ENCODE results near the gene PBX1. TPM values are rescaled to one million over a fixed set of nuclear protein-coding genes. Genes with fewer than 3 reads are reported as not detected.
A peak's percentile ranks its signal among the peaks of the same experiment; 100 is the strongest.

Gene PBX1
- total and polyA plus RNA-seq, 4 donors, result 81.7 to 118 (median 98.2) TPM

DNA sequence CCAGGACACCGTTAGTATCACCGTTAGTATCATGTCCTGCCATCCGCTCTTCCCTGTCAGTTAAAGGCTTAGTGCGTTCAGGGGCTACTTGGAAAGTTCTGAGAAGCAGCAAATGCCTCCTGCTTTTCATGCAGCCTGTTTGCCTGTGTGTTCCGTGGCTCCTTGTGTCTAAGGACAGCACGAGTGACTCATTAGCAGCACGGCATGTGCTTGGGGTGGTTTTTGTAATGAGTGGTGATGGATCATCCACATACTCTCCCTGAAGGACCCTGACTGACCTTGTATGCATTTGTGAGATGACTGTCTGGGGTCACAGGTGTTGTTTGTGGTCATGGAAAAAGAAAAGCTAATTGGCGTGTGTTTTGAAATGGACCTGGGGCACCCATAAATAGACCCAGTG lies 221.9 kb downstream of the PBX1 start:
- Histone ChIP-seq H3K9me3 (ENCODE audit: control insufficient read depth, insufficient read depth, low read length) (no peaks in the 10 kb centered on the region), H3K27ac (ENCODE audit: low read depth, low read length) (no peak overlapping the region), H3K27me3 (ENCODE audit: control insufficient read depth, insufficient read depth, low read length) (peaks cover 3% of the 10 kb centered on the region), H3K36me3 (ENCODE audit: control insufficient read depth, insufficient read depth, low read length) (no peaks in the 10 kb centered on the region), H3K4me3 (ENCODE audit: low read depth, low read length) (no peak overlapping the region), H3K4me1 (ENCODE audit: control insufficient read depth, insufficient read depth, low read length) (peaks cover 24% of the 10 kb centered on the region)
- 80% methylated on average over 6 of the region's 8 CpGs for WGBS (ENCODE audit: insufficient coverage)
- DNase-seq (ENCODE audit: low read depth in 4 of 6, low spot score in 6 of 6), result peak in 1 of 6 donors; percentile 25

DNA sequence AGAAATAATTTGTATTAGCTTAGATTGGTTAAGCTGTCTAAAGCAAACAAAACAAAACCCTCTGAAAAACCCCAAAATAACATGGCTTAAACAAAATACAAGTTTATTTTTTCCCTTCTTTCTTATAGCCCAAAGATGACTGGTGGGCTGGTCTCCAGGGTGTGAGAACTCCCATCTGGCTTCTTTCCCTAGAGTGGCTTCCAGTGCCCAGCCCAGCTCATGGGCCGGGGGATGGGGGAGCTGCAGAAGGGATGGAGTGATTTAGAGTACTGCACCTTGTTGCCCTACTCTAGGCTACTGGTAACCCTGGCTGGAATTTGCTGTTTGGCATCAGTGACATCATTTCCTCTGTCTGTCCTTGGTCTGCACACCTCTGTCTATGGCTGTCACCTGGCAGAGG lies 223.0 kb downstream of the PBX1 start:
- no peaks in the 10 kb centered on the region for H3K36me3 ChIP-seq (ENCODE audit: control insufficient read depth, insufficient read depth, low read length)
- H3K27ac ChIP-seq (ENCODE audit: low read depth, low read length), result no peak overlapping the region
- H3K4me1 ChIP-seq (ENCODE audit: control insufficient read depth, insufficient read depth, low read length), result peaks cover 30% of the 10 kb centered on the region
- H3K9me3 ChIP-seq (ENCODE audit: control insufficient read depth, insufficient read depth, low read length), result no peaks in the 10 kb centered on the region
- peaks cover 3% of the 10 kb centered on the region for H3K27me3 ChIP-seq (ENCODE audit: control insufficient read depth, insufficient read depth, low read length)
- whole genome bisulfite sequencing (ENCODE audit: insufficient coverage), result 71% methylated on average over 1 of the region's 1 CpG
- peak in 1 of 6 donors; percentile 59 for DNase-seq (ENCODE audit: low read depth in 4 of 6, low spot score in 6 of 6)
- H3K4me3 ChIP-seq (ENCODE audit: low read depth, low read length), result no peak overlapping the region

DNA sequence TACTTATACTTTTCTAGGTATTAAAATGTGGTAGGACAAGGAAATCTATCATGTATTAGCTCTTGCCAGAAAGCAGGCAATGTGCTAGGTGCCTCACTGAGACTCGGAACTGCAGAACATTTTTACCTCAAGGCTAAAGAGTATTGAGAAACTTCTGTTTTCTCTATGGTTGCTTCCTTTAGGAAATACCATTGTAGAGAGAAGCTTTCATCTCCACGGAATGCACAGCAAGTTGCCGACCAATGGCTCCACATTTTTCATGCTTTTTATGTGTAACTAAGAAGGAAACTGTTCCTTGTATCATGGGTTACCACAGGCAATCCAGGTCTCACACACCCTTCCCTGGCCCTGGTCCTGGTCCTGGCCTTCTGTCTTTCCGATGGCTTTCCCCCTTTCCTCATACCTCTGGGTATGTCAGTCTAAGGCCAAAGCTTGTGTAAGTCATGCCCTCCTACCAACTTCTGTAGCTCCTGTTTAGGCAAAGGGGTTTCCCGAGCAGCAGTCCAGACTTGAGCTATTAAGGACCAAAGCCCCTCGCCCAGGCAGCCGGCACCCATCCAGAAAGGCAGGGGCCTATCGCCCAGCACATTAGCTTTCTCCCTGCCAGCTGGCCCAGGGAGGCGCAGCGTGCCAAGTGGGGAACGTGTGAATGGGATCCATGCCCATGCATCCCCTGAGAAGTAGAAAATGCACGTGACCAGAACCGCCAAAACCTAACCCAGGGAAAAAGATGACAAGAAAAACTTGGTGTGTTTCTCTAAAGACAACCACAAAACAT lies 225.0 kb downstream of the PBX1 start:
- Histone ChIP-seq H3K9me3 (ENCODE audit: control insufficient read depth, insufficient read depth, low read length) (no peaks in the 10 kb centered on the region), H3K4me1 (ENCODE audit: control insufficient read depth, insufficient read depth, low read length) (peaks cover 36% of the 10 kb centered on the region), H3K36me3 (ENCODE audit: control insufficient read depth, insufficient read depth, low read length) (no peaks in the 10 kb centered on the region), H3K27ac (ENCODE audit: low read depth, low read length) (no peak overlapping the region), H3K4me3 (ENCODE audit: low read depth, low read length) (no peak overlapping the region), H3K27me3 (ENCODE audit: control insufficient read depth, insufficient read depth, low read length) (peaks cover 3% of the 10 kb centered on the region)
- DNase-seq (ENCODE audit: low read depth in 4 of 6, low spot score in 6 of 6), result peak in 5 of 6 donors; percentile 46 to 94 (median 59)
- WGBS (ENCODE audit: insufficient coverage), result 32% methylated on average over 9 of the region's 13 CpGs

DNA sequence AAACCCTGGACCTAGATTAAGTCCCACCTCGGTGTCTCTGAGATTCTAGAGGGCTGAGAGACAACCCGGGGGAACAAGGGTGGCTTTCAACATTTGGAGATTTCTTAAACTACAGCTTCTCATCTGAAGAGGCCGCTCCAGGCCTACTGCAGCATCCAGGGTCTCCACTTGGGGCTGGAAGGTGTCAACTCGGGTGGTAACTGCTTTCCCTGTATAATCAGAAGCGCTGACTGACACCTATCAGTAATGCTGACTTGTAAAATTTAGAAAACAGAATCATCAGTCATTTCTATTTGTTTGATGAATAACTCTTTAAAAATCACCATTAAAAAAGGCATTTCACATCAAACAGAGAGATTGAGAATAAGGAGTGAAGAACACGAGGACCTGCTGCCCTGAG lies 226.0 kb downstream of the PBX1 start:
- Histone ChIP-seq H3K4me1 (ENCODE audit: control insufficient read depth, insufficient read depth, low read length) (peaks cover 41% of the 10 kb centered on the region), H3K27ac (ENCODE audit: low read depth, low read length) (no peak overlapping the region), H3K36me3 (ENCODE audit: control insufficient read depth, insufficient read depth, low read length) (no peaks in the 10 kb centered on the region), H3K27me3 (ENCODE audit: control insufficient read depth, insufficient read depth, low read length) (peaks cover 3% of the 10 kb centered on the region), H3K9me3 (ENCODE audit: control insufficient read depth, insufficient read depth, low read length) (no peaks in the 10 kb centered on the region), H3K4me3 (ENCODE audit: low read depth, low read length) (no peak overlapping the region)
- no peak for DNase-seq (ENCODE audit: low read depth in 4 of 6, low spot score in 6 of 6)
- WGBS (ENCODE audit: insufficient coverage), result 100% methylated on average over 4 of the region's 6 CpGs

DNA sequence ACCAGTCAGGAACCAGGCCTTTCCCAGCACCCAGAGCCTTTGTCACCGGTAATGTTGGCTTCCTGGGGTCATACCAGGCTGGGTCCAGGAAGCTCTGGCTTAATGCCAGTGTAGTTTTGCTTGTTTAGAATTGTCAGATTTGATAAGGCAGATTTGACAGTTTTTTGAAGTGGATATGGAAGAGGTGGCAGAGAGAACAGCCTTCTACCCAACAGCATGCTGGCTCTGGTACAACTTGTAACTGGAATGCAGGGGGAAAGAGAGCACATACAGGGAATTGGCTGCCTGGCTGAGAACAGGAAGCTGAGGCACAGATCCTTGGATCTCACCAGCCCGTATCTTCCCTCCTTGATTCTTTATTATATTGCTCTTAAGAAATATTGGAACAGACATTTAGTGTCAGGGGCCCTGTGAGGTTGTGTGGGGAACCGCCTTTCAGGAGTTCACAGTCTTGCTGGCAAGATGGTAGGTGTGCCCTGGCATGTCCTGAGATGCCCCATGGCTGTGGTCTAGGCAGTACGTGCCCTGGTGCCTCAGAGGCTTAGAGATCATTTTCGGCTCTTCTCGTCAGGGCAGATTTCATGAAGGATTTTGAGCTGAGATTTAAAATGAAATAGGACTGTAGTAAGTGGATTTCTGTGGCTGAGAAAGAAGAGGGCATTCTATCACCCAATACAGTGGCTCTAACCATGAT lies 227.0 kb downstream of the PBX1 start:
- Histone ChIP-seq H3K4me1 (ENCODE audit: control insufficient read depth, insufficient read depth, low read length) (peaks cover 46% of the 10 kb centered on the region), H3K27ac (ENCODE audit: low read depth, low read length) (no peak overlapping the region)
- 90% methylated on average over 3 of the region's 6 CpGs for WGBS (ENCODE audit: insufficient coverage)

DNA sequence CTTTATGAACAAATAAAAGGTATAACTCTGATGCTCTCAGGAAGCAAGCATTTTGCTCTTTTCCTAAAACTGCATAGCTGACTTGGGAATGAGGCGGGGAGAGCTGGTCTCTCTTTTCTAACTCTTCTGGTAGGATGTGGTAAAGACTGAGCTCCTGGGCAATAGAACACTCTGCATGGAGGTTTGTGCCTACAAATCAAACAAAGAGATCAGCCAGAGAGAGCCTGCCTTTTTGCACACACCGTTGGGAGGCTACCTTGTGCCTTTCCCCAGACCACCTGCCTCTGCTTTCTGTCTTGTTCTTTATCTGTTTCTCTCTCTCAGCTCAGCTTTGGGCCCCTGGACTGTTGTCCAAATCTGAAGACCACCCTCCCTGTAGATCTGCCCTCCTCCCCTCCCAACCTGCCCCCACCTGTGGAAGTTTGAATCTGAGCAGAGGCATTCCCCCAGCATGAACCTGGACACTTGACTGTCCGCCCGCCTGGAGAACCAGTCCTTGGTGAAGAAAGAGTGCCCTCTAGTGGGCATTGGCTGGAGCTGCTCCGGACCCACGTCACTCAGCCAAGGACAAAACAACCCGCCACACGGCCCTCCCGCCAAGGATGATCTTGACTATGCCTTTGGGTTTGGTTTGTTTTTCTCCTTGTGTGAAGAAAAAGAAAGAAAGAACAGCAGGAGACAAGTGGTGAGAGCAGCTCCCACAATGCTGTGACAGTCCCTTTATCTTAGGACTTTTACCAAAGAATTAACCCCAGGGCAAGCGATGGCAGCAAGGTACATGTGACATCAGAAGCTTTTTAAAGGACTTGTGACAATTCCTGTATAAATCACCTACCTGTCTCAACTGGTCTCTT lies 228.2 kb downstream of the PBX1 start:
- peaks cover 3% of the 10 kb centered on the region for H3K27me3 ChIP-seq (ENCODE audit: control insufficient read depth, insufficient read depth, low read length)
- WGBS (ENCODE audit: insufficient coverage), result 26% methylated on average over 5 of the region's 10 CpGs
- no peak overlapping the region for H3K27ac ChIP-seq (ENCODE audit: low read depth, low read length)
- no peaks in the 10 kb centered on the region for H3K9me3 ChIP-seq (ENCODE audit: control insufficient read depth, insufficient read depth, low read length)
- DNase-seq (ENCODE audit: low read depth in 4 of 6, low spot score in 6 of 6), result peak; percentile 70 to 95 (median 75)
- no peaks in the 10 kb centered on the region for H3K36me3 ChIP-seq (ENCODE audit: control insufficient read depth, insufficient read depth, low read length)
- H3K4me3 ChIP-seq (ENCODE audit: low read depth, low read length), result no peak overlapping the region
- peaks cover 46% of the 10 kb centered on the region for H3K4me1 ChIP-seq (ENCODE audit: control insufficient read depth, insufficient read depth, low read length)

More for the DNA sequence above, 227.0 kb downstream of the PBX1 start:
- Histone ChIP-seq H3K9me3 (ENCODE audit: control insufficient read depth, insufficient read depth, low read length) (no peaks in the 10 kb centered on the region), H3K36me3 (ENCODE audit: control insufficient read depth, insufficient read depth, low read length) (no peaks in the 10 kb centered on the region), H3K27me3 (ENCODE audit: control insufficient read depth, insufficient read depth, low read length) (peaks cover 3% of the 10 kb centered on the region), H3K4me3 (ENCODE audit: low read depth, low read length) (no peak overlapping the region)
- DNase-seq (ENCODE audit: low read depth in 4 of 6, low spot score in 6 of 6), result peak in 1 of 6 donors; percentile 90

DNA sequence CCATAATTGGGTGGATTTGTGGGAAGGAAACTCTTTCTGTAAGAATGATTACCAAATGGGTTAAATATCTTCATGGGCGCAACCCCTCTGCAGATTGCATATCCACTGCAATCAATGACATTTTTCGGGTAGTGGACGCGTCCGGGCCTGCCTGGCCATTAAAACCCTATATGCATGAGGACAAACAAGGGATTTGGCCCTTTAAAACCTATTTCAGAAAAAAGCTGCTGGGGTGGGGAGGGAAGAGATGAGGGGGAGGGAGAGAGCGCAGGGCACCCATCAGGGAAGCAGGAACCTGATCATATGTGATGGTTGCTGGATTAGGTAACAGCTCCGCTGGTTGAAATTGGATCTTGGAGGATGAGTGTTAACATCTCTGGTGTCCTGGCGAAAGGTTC lies 228.8 kb downstream of the PBX1 start:
- no peak overlapping the region for H3K27ac ChIP-seq (ENCODE audit: low read depth, low read length)
- H3K36me3 ChIP-seq (ENCODE audit: control insufficient read depth, insufficient read depth, low read length), result peaks cover 6% of the 10 kb centered on the region
- H3K9me3 ChIP-seq (ENCODE audit: control insufficient read depth, insufficient read depth, low read length), result no peaks in the 10 kb centered on the region
- peak in 1 of 6 donors; percentile 39 for DNase-seq (ENCODE audit: low read depth in 4 of 6, low spot score in 6 of 6)
- H3K4me1 ChIP-seq (ENCODE audit: control insufficient read depth, insufficient read depth, low read length), result peaks cover 43% of the 10 kb centered on the region
- 100% methylated on average over 1 of the region's 8 CpGs for WGBS (ENCODE audit: insufficient coverage)
- H3K4me3 ChIP-seq (ENCODE audit: low read depth, low read length), result no peak overlapping the region
- peaks cover 3% of the 10 kb centered on the region for H3K27me3 ChIP-seq (ENCODE audit: control insufficient read depth, insufficient read depth, low read length)

DNA sequence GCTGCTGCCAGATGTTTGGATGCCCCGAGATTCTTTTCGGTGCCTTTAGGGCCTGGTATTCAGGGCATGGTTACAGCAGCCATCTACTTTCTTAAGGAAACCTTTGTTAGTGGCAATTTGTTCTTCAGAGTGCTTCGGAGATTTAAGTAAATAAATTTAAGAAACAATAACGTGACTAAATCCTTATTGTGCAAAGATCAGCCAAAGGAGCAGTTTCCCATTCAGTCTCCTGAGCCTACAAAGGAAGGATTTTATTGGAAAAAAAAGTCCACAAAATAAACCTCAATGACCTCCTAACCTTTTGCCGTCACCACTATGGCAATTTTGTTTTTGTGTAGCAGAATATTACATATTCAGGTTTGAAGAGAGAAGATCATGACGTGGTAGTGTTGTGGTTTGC lies 231.1 kb downstream of the PBX1 start:
- WGBS (ENCODE audit: insufficient coverage), result no CpG with 5 or more reads among the region's 6 CpGs
- no peaks in the 10 kb centered on the region for H3K9me3 ChIP-seq (ENCODE audit: control insufficient read depth, insufficient read depth, low read length)
- peaks cover 3% of the 10 kb centered on the region for H3K27me3 ChIP-seq (ENCODE audit: control insufficient read depth, insufficient read depth, low read length)
- no peak for DNase-seq (ENCODE audit: low read depth in 4 of 6, low spot score in 6 of 6)
- no peak overlapping the region for H3K27ac ChIP-seq (ENCODE audit: low read depth, low read length)
- H3K4me3 ChIP-seq (ENCODE audit: low read depth, low read length), result no peak overlapping the region
- H3K36me3 ChIP-seq (ENCODE audit: control insufficient read depth, insufficient read depth, low read length), result peaks cover 8% of the 10 kb centered on the region
- peaks cover 31% of the 10 kb centered on the region for H3K4me1 ChIP-seq (ENCODE audit: control insufficient read depth, insufficient read depth, low read length)

DNA sequence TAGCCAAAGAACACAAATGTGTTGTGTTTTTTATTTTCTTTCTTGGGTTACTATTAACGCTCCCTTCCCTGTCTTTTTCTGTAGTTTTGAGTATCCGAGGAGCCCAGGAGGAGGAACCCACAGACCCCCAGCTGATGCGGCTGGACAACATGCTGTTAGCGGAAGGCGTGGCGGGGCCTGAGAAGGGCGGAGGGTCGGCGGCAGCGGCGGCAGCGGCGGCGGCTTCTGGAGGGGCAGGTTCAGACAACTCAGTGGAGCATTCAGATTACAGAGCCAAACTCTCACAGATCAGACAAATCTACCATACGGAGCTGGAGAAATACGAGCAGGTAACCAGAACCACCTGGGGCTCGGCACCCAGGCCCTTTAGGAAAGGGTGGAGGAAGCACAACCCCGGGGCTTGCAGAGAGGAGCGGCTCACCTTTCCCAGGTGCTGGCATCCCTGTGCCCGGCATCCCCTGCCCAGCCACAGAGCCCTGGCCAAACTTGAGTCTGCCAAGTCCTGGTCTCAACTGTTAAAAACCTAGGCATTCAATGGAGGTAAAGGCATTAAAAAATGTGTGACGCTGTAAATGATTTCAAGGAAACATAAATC lies 233.5 kb downstream of the PBX1 start:
- Histone ChIP-seq H3K27ac (ENCODE audit: low read depth, low read length) (no peak overlapping the region), H3K27me3 (ENCODE audit: control insufficient read depth, insufficient read depth, low read length) (no peaks in the 10 kb centered on the region), H3K36me3 (ENCODE audit: control insufficient read depth, insufficient read depth, low read length) (peaks cover 8% of the 10 kb centered on the region), H3K4me3 (ENCODE audit: low read depth, low read length) (no peak overlapping the region), H3K4me1 (ENCODE audit: control insufficient read depth, insufficient read depth, low read length) (peaks cover 18% of the 10 kb centered on the region), H3K9me3 (ENCODE audit: control insufficient read depth, insufficient read depth, low read length) (no peaks in the 10 kb centered on the region)
- WGBS (ENCODE audit: insufficient coverage), result 93% methylated on average over 12 of the region's 21 CpGs
- no peak for DNase-seq (ENCODE audit: low read depth in 4 of 6, low spot score in 6 of 6)

Measured in spinal cord (tissue), 10 donors.